Stimulated activated CD8-positive, alpha-beta memory T cell treated with anti-CD3 and anti-CD28 coated beads, Interleukin-7, amount 100 ng/mL, for 48 hours (primary cell): ENCODE data around the gene XKR8.
"Not testable (repeated sequence)": the region's sequence is repeated elsewhere in the genome, so short reads cannot be mapped to it uniquely, and the experiment has no call there.

ENCODE experiments used
- DNase-seq, 2 donors: peaks; one replicate each; pipeline ENCODE4 v3.0.0-alpha.2; 2020; ENCODE audit warnings: low read depth in 1 of 2; ENCODE audit errors: extremely low read depth in 1 of 2

The XKR8 gene

DNA sequence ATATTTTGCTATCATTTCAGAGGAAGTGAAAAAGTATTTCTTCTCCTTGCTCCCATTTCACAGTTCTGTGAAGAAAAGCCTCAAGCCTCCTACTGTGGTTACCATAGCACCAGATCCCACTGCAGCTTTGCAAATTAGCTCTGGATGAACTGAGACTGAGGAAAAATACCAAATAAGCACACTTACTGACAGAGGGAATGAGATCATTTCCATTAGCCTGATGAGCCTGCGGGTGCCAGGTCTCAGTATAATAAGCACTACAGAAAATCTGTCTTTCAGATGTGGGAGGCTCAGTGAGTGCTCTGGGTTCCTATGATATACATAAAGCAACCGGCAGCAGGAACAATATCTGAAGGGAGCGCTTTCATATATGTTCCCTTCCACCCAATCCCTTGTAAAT is 21.4 kb downstream of the XKR8 start:
- no peak for DNase-seq

DNA sequence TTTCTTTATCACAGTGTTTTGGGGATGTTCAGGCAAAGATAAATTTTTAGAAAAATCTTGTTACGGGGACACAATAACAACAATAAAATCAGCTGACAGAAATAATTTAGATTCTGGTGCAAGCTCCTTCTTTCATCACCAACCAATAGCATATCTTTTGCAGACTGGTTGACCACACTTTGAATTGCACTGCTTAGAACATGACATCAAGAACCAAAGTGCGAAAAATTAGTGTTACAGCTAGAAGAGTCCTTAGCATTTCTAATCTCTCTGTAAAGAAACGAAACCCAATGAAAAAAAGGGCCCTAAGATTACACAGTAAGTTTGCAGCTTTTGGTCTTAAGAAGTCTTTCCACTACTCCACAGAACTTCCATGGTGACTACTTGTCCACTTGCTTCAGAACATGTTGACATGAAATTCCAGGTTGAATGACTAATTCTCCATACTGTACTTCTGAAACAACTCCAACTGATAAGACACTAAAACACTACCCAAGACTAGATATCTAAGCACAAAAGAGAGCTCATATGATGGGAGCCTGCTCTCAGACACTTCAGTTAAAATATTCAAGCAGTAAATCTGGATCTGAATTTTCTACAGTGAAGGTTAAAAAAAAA is 31.3 kb downstream of the XKR8 start:
- DNase-seq = no peak

DNA sequence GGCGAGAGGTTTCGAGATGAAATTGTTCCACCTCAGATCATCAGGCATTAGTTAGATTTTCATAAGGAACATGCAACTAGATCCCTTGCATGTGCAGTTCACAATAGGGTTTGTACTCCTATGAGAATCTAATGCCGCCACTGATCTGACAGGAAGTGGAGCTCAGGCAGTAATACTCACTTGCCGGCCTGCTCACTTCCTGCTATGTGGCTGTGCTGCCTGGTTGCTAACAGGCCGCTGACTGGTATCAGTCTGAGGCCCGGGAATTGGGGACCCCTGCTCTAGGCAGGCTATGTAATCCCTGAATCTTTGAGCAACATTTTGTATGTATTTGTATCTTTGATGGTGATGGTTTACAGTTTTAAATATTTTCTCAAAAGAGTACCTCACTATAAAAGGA is 32.5 kb downstream of the XKR8 start:
- DNase-seq = peak in 1 of 2 donors; percentile 24

DNA sequence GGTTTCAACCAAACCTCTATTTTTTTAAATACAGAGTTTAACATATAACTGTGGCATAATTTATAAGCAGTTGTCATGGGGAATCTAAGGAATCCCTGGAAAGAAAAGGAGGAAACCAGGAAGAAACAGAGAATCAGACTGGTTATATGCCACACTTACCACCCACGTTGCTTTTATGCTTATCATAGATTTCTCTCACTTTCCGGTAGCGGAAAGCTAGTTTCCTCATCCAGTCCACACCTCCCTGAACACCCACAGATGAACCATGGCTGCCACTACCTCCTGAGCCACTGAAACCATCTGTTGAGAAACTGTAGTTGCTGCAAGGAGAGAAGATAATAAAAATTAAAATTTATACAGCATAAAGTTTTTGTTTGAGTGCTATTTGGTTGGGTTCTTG is 33.5 kb downstream of the XKR8 start:
- peak in 1 of 2 donors; percentile 6 for DNase-seq

DNA sequence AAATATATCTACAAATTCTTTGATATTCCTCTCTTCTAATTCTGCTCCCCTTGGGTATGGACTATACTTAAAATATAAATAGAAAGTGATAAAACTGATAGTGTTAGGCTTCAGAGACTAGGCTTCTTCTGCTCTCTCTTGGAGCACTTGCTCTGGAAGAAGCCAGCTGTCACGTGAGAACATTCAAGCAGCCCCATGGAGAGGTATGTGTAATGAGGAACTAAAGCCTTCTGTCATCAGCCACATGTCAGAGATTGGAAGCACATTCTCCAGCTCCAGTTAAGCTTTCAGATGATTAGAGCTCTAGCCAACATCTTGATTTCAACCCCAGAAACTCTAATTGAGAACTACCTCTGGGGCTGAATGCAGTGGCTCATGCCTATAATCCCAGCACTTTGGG is 34.3 kb downstream of the XKR8 start:
- no peak for DNase-seq

DNA sequence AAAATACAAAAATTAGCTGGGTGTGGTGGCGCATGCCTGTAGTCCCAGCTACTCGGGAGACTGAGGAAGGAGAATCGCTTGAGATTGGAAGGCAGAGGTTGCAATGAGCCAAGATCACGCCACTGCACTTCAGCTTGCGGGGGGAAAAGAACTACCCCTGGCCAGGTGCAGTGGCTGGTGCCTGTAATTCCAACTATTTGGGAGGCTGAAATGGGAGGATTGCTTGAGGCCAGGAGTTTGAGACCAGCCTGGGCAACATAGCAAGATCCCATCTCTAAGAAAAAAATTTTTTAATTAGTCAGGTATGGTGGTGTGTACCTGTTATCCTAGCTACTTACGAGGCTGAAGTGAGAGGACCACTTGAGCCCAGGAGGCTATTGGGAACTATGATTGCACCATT is 34.8 kb downstream of the XKR8 start:
- DNase-seq = not testable (repeated sequence)

DNA sequence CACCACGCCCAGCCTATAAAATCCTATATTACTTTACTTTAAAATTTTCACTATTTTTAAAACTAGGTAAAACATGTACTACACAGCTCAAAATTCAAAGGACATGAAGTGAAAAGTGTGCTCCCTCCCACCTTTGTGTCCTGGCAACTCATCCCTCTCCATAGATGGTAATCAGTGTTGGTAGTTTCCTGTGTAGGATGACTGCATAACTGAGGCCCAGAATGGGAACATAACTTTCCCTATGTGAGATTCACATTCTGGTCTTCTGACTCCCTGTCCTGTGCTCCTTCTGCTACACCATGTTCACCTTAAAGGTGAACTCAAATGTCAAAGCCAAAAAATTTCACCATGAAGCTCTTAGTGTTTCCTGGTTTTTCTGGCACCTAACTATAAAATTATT is 39.3 kb downstream of the XKR8 start:
- no peak for DNase-seq

DNA sequence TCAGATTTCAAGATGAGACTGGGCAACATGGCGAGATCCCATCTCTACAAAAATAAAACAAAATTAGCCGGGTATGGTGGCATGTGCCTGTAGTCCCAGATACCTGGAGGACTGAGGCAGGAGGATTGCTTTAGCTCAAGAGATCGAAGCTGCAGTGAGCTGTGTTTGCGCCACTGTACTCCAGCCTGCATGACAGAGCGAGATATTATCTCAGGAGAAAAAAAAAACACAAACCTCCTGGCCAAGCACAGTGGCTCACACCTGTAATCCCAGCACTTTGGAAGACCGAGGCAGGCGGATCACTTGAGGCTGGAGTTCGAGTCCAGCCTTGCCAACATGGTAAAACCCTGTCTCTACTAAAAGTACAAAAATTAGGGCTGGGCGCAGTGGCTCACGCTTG is 42.8 kb downstream of the XKR8 start:
- no peak for DNase-seq

DNA sequence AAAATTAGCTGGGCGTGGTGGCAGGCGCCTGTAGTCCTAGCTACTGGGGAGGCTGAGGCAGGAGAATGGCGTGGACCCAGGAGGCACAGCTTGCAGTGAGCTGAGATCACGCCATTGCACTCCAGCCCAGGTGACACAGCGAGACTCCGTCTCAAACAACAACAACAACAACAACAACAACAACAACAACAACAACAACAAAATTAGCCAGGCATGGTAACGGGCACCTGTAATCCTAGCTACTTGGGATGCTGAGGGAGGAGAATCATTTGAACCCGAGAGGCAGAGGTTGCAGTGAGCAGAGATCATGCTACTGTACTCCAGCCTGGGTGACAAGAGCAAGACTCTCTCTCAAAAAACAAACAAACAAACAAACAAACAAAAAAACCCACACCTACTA is 43.3 kb downstream of the XKR8 start:
- DNase-seq = not testable (repeated sequence)

DNA sequence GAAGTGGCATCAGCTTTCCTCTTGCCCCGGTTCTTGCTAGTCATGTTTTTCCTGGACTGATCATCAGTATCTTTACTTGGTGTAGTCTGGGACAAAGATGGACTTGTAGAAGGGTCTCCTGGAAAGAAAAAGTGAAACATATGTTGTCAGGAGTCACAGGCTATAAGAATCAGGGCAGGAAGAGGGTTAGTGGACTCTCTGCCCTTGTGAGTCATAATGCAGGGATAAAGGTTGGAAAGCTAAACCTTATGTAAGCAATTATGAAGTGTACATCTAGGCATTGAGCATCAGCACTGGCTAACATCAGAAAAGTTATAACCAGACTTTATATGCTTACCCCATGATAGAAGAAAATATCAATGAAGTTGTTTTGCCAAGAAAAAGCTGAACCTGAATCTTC is 51.2 kb downstream of the XKR8 start:
- DNase-seq = no peak
